ENCODE data around the gene NDUFA9.

DNA sequence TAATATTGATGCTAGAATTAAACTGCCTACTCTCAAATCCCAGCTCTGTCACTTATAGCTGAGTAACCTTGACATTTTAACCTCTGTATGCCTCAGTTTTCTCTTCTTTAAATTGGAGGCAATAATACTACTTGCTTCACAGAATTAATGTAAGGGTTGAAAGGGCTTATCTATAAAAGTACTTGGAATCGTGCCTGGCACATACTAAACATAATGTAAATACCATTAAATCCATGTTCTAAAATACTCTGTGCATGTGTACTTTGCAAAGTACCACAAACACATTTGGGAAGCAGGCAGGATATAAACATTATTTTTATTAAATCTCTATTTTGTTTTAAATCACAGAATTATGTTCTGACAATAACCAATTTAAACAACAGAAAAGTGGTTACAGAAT lies 45.0 kb upstream of the NDUFA9 start:
- no peak for TF ChIP-seq POLR2A (IDR thresholded peaks at IDR 0.05)
- TF ChIP-seq, protein P1, sequence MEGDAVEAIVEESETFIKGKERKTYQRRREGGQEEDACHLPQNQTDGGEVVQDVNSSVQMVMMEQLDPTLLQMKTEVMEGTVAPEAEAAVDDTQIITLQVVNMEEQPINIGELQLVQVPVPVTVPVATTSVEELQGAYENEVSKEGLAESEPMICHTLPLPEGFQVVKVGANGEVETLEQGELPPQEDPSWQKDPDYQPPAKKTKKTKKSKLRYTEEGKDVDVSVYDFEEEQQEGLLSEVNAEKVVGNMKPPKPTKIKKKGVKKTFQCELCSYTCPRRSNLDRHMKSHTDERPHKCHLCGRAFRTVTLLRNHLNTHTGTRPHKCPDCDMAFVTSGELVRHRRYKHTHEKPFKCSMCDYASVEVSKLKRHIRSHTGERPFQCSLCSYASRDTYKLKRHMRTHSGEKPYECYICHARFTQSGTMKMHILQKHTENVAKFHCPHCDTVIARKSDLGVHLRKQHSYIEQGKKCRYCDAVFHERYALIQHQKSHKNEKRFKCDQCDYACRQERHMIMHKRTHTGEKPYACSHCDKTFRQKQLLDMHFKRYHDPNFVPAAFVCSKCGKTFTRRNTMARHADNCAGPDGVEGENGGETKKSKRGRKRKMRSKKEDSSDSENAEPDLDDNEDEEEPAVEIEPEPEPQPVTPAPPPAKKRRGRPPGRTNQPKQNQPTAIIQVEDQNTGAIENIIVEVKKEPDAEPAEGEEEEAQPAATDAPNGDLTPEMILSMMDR (IDR thresholded peaks at IDR 0.05), result no peak

Measured in thyroid gland (tissue), 4 donors.